ENCODE data around the gene RTL10. TPM values are rescaled to one million over a fixed set of nuclear protein-coding genes. Genes with fewer than 3 reads are reported as not detected.

The RTL10 gene
- total RNA-seq, 1 donor from 2014 or later: 35.1 TPM

DNA sequence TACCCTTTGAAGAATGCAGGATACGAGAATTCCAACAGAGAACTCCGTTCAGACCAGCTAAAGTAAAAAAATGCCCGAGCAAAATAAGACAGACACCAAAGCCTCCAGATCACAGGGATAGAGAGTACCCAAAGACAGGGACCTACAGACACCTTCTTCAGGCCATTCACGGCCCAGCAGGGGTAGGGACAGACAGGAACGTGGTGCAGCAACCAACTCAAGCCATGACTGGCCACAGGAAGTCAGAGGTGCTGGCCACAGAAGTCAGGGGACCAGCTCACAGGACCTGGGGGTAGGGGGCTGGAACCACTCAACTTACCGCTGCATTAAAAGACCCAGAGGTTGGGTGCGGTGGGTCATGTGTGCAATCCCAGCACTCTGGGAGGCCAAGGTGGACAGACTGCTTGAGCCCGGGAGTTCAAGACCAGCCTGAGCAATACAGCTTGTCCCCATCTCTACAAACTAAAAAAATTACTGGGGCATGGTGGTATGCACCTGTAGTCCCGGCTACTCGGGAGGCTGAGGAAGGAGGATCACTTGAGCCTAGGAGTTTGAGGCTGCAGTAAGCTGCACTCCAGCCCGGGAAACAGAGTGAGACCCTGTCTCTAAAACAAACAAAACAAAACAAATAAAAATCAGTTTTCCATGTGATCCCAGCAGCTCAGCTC lies 47.0 kb upstream of the RTL10 start:
- no peak overlapping the region for H3K27ac Mint-ChIP-seq
- no peaks in the 10 kb centered on the region for H3K9me3 Mint-ChIP-seq
- peaks cover 9% of the 10 kb centered on the region for H3K4me1 Mint-ChIP-seq
- TF ChIP-seq, protein P1, sequence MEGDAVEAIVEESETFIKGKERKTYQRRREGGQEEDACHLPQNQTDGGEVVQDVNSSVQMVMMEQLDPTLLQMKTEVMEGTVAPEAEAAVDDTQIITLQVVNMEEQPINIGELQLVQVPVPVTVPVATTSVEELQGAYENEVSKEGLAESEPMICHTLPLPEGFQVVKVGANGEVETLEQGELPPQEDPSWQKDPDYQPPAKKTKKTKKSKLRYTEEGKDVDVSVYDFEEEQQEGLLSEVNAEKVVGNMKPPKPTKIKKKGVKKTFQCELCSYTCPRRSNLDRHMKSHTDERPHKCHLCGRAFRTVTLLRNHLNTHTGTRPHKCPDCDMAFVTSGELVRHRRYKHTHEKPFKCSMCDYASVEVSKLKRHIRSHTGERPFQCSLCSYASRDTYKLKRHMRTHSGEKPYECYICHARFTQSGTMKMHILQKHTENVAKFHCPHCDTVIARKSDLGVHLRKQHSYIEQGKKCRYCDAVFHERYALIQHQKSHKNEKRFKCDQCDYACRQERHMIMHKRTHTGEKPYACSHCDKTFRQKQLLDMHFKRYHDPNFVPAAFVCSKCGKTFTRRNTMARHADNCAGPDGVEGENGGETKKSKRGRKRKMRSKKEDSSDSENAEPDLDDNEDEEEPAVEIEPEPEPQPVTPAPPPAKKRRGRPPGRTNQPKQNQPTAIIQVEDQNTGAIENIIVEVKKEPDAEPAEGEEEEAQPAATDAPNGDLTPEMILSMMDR (IDR thresholded peaks at IDR 0.05; ENCODE audit: unreplicated experiment): no peak
- peaks cover 8% of the 10 kb centered on the region for H3K36me3 Mint-ChIP-seq
- H3K27me3 Mint-ChIP-seq (ENCODE audit: low read depth): peaks cover 2% of the 10 kb centered on the region
- no peak overlapping the region for H3K4me3 Mint-ChIP-seq
- DNase-seq (ENCODE audit: low spot score in 2 of 2, unreplicated experiment in 2 of 2): no peak

- DNase-seq (ENCODE audit: low spot score in 2 of 2, unreplicated experiment in 2 of 2): no peak
- no peak overlapping the region for H3K4me3 Mint-ChIP-seq
- no peaks in the 10 kb centered on the region for H3K9me3 Mint-ChIP-seq
- TF ChIP-seq, protein P1 (IDR thresholded peaks at IDR 0.05; ENCODE audit: unreplicated experiment): no peak
- peaks cover 2% of the 10 kb centered on the region for H3K27me3 Mint-ChIP-seq (ENCODE audit: low read depth)
- peaks cover 3% of the 10 kb centered on the region for H3K36me3 Mint-ChIP-seq
- H3K4me1 Mint-ChIP-seq: peaks cover 9% of the 10 kb centered on the region
- H3K27ac Mint-ChIP-seq: no peak overlapping the region
Observed at GRCh38 chr22:19900707-19901436, 46.2 kb upstream of the RTL10 start.

DNA sequence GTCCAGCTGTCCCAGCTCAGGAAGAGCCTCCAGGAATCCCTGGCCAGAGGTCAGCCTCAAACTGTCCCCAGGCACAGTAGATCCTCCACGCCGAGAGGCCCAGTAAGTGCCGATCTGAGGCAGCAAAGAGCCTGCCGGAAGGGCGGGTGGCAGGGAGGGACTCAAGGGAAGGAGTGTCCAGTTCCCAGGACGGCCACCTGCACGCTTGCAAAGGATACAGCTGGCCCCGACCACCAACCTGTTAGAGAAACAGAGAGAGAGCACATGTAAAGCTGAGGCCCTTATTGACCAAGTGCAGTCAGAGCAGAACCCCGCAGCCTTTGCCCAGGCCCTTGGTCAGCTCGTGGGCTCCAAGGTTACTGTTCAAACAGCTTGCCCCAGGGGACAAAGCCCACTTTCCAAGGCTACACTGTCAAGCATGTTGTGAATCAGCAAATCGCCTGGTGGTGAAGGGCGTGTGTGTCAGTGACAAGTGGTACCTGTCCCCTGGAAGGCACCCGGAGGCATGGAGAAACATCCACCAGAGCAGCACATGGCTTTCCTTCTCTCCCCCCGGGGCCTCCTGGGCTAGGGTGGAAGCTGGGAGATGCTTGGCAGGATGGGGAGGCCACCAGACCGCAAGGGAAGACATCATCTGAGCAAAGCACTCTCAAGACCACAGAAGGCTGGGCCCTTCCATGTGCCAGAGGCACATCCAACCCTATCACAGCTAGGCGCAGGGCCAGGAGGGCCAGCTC lies 44.3 kb upstream of the RTL10 start:
- H3K4me1 Mint-ChIP-seq: no peaks in the 10 kb centered on the region
- H3K4me3 Mint-ChIP-seq: no peak overlapping the region
- no peak for DNase-seq (ENCODE audit: low spot score in 2 of 2, unreplicated experiment in 2 of 2)
- peaks cover 3% of the 10 kb centered on the region for H3K36me3 Mint-ChIP-seq
- TF ChIP-seq, protein P1 (IDR thresholded peaks at IDR 0.05; ENCODE audit: unreplicated experiment): no peak
- peaks cover 2% of the 10 kb centered on the region for H3K27me3 Mint-ChIP-seq (ENCODE audit: low read depth)
- H3K9me3 Mint-ChIP-seq: no peaks in the 10 kb centered on the region
- no peak overlapping the region for H3K27ac Mint-ChIP-seq

- no peak overlapping the region for H3K27ac Mint-ChIP-seq
- DNase-seq (ENCODE audit: low spot score in 2 of 2, unreplicated experiment in 2 of 2): no peak
- no peaks in the 10 kb centered on the region for H3K4me1 Mint-ChIP-seq
- no peaks in the 10 kb centered on the region for H3K27me3 Mint-ChIP-seq (ENCODE audit: low read depth)
- no peaks in the 10 kb centered on the region for H3K9me3 Mint-ChIP-seq
- TF ChIP-seq, protein P1 (IDR thresholded peaks at IDR 0.05; ENCODE audit: unreplicated experiment): no peak
- H3K4me3 Mint-ChIP-seq: no peak overlapping the region
- H3K36me3 Mint-ChIP-seq: peaks cover 4% of the 10 kb centered on the region
Observed at GRCh38 chr22:19898145-19898544, 43.5 kb upstream of the RTL10 start.

DNA sequence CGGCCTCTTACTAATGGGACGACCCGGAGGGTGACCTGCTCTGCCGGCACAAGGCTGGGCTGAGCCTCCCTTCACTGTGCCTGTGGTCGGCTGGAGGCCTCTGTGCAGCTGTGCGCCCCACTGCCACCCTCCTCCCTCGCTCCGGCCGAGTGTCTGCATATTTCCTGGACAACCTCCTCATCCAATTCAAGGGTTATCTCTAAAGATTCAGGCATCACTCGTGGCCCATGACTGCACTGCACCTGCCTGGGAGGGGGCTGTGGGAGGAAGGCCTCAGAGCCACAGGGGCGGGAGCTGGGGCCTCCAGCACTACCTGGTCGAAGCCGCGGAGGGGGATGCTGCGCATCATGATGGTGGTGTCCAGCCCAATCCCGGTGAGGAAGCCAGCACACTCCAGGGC lies 43.1 kb upstream of the RTL10 start:
- TF ChIP-seq, protein P1 (IDR thresholded peaks at IDR 0.05; ENCODE audit: unreplicated experiment): no peak
- DNase-seq (ENCODE audit: low spot score in 2 of 2, unreplicated experiment in 2 of 2): no peak
- Mint-ChIP-seq H3K4me3 (no peak overlapping the region), H3K27me3 (ENCODE audit: low read depth) (no peaks in the 10 kb centered on the region), H3K4me1 (peaks cover 4% of the 10 kb centered on the region), H3K36me3 (peaks cover 4% of the 10 kb centered on the region), H3K27ac (no peak overlapping the region), H3K9me3 (no peaks in the 10 kb centered on the region)
